Middle frontal gyrus (tissue), 1 donor: Measurements from ENCODE around the gene C4orf50.

Experiments
- DNase-seq: peaks from one replicate; pipeline ENCODE4 v3.0.0-alpha.2; 2015; ENCODE audit warnings: low spot score; ENCODE audit errors: extremely low spot score

Gene C4orf50

GRCh38 chr4:5970381-5971077, 47.7 kb downstream of the C4orf50 start:
- no peak for DNase-seq

DNA sequence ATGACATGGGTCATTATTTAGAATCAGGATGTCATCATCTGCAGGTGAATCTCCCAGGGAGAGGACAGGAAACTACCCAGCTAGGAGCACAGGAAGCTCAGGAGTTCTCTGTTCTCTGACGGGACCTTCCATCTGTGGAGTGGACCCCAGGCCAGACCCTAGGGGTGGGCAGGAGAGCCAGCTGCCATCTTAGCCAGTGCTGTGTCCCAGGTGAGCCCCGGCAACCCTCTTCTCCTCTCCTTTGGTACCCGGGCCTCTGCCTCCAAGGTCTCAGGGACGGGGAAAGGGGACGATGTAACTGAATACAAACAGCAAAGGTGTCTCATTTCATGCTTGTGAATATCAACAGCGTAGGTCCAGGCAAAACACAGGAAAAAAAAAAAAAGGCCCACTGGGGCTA, 48.5 kb downstream of the C4orf50 start:
- no peak for DNase-seq

GRCh38 chr4:5969336-5969735, 48.9 kb downstream of the C4orf50 start:
- no peak for DNase-seq

GRCh38 chr4:5968246-5968645, 50.0 kb downstream of the C4orf50 start:
- no peak for DNase-seq

- DNase-seq, result no peak
Observed at GRCh38 chr4:5967783-5968182, 50.4 kb downstream of the C4orf50 start.

DNA sequence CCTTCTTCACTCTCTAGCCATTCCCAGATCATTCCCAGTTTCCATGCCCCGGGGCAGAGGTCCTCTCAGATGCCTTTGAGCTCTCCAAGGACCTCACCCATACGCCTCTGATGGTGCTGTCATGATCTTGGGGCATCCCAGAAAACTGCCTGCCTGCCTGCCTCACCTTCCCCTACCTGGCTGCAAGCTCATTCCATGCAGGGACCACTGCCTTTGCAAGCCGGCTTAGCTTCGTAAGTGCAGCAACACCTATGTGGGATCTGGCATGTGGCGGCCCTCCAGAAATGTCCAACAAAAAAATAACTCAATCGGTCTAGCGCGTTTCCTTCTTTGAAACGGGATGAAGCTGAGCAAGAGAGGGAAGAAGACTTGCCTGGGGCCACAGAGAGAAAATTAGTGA, 53.0 kb downstream of the C4orf50 start:
- DNase-seq, result no peak

GRCh38 chr4:5964030-5964429, 54.2 kb downstream of the C4orf50 start:
- DNase-seq, result no peak

GRCh38 chr4:5963611-5964010, 54.6 kb downstream of the C4orf50 start:
- no peak for DNase-seq

DNA sequence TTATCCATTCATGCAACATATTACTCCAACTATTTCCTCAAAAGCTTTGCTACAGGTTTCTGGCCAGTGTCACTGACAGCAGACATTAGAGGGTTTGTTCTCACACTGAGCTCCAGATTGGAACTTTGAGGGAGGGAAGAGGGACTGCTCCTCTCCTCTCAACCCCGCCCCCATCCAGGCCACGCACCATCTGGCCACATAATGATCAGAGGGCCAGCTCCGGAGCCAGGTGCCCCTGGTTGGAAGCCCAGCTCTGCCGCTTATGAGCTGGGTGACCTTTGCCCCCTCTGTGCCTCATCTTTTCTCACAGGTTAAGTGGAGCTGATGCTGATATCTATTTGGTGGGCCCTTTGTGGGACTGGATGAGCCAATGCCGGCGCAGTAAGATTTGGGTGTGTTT, 55.8 kb downstream of the C4orf50 start:
- no peak for DNase-seq

DNA sequence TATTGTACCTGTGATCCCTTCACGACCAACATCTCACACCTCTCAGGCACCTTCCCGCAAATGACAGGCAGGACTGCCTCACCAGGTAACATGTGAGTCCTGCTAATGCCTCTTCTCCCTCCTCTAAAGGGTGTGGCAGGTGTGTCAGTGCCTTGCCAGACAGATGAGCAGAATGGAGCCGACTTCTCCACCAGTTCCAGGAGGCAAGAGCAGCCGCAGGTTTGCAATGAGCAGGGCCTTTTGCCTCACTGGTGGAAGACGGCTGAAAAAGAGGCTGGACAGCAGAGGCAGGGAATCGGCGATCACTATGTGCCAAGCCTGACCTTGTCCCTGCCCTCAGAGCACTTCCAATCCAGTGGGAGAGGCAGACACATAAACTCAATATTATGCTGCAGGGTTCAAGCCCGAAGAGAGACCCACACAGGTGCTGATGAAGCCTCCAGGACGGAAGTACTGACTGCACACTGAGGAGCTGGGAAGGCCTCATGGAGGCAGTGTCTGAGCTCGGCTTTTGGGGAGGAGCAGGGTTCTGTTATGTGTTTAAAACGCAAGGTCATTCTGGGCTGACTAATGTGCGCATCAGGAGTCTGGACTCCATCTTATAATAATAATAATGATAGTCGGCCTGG, 57.9 kb downstream of the C4orf50 start:
- DNase-seq, result no peak

- no peak for DNase-seq
Observed at GRCh38 chr4:5959211-5959982, 58.8 kb downstream of the C4orf50 start.

GRCh38 chr4:5958199-5958735, 60.0 kb downstream of the C4orf50 start:
- DNase-seq, result no peak

DNA sequence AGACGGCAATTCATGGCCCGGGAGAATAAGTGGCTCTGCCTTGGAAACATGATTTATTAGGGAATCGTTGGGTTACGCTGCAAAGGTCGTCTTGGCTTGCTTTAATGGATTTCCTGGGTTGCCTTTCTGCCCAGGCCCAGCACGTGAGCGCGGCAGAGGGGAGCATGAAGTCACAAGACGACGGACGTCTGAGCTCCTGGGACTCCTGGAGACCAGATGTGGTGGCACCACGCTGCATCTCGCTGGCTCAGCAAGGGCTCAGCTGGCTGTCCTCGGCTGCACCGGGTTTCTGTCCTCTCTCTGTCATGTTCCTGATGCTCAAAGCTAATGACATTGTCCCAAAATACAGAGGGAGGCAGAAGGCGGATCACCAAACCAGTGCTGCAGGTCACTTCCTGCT, 61.2 kb downstream of the C4orf50 start:
- DNase-seq, result no peak

GRCh38 chr4:5956285-5957021, 61.8 kb downstream of the C4orf50 start:
- no peak for DNase-seq

GRCh38 chr4:5955856-5956255, 62.4 kb downstream of the C4orf50 start:
- no peak for DNase-seq

DNA sequence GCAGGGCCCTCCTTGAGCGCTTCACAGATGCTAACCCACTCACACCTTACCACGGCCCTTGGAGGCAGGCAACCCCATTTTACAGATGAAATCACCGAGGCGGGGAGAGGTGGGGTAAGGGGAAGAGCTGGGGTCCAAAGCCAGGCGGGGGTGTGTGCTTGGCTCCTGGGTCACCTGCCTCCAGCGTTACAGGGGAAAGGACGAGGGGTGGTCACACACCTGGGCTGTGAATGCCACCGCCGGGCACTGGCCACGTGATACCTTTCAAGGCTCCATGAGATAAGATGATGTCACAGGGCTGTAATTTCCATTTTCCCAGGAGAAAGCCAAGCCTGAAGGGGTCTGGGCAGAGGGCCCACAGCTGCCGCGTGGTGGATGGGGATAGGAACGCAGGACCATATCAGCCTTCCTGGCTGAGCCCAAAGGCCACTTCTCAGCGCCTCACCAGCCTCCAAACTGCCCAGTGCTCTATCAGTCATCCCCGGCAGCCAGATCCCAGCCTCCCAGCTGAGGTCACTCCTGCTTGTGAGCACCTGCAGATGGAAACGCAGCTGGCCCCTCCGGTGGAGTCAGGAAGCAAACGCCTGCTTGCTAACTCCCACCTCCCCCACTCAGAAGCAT, 62.9 kb downstream of the C4orf50 start:
- DNase-seq, result no peak

DNA sequence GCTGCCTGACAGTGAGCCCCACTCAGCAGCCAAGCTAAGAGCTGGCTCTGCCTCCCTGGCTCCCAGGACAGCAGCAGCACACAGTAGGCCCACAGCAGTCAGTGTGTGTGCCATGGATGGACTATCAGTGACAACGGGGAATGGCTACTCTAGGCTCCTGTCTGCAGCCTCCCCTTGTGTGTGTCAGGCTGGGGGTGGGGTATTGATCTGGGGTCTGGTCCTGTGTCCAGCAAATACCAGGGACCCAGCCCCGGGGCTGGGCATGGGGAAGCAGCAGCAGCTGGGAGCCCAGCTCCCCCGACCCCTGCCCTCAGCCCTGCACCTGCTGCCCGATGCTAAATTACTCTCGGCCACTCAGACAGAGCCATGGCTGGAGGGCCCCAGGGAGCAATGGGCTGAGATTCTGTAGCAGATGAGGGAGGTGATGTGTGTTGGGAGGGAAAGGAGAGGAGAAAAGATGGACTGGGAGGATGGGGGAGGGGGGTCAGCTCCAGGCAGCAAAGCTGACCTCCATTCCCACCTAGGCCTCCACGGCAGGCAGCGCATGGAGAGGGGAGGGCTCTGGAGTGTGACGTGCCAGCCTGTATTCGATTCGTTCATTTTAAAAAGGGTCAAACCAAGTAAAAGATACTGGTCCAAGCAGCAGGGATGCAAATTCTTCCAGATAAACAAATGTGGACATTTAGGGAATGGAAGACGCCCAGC, 64.0 kb downstream of the C4orf50 start:
- no peak for DNase-seq

DNA sequence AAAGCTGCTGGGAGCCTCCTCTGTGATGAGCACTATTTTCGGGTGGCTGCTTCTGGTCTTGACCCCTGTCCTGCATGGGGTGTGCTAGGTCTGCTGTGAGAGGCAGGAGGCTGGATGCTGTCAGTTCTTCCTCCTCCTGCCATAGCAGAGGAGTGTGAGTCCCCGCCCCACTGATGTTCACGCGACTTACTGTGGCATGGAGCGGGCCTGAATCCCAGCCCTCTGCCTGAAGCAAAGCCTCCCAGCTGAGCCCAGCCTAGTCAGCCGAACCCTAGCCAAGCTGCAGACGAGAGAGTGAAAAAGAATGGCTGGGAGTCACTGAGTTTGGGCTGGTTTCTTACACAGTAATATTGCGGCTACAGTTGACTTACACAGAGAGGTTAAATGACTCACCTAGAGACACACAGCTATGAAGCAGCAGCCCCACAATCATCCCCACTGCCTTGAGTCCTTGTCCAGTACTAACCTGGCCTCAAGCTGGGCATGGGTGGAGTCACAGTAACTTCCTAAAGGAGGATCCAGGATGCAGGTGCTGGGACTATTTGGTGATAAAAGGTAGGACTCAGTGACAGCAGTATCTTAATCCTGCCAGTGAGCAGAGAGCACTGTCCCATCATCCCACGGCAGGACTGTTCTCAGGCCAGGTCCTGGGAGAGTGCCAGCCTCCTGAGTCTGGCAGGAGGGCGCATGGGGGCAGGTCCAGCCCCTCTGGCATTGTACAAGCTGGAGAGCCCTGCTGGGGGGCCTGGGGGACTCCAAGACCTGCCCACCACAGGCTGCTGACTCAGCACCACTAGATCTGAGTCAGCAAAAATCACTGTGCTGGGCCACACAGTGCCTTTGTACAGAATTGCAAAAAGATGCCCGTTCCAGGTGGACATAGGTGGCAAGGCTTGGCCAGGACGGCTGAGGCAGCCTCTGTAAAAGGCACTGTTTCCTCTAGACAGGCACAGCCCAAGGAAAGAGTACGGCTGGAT, 65.0 kb downstream of the C4orf50 start:
- DNase-seq, result no peak

GRCh38 chr4:5952286-5952974, 65.8 kb downstream of the C4orf50 start:
- DNase-seq, result no peak
